Endothelial cell of umbilical vein (primary cell): Measurements from ENCODE around the gene MRPS18B. TPM values are rescaled to one million over a fixed set of nuclear protein-coding genes. Genes with fewer than 3 reads are reported as not detected.

ENCODE experiments used
- BruUV-seq: library from RNA; stranded (reverse); fragments of 400-500 nt; replicated peaks from 2 replicates; lab custom pipeline; 2021; lab: Mats Ljungman, UMichigan
- CTCF ChIA-PET: fragments of 300-600, 350-600 bp; sonication (Branson Sonifier 250); formaldehyde crosslinking; loops from one replicate; lab custom pipeline; 2021; ENCODE audit warnings: antibody characterized with exemption, inconsistent platforms; lab: Charles Lee
- POLR2A ChIA-PET: fragments of 300-600, 350-600 bp; sonication (Branson Sonifier 250); formaldehyde crosslinking; loops from one replicate; lab custom pipeline; 2021; ENCODE audit warnings: antibody characterized with exemption, inconsistent platforms; lab: Charles Lee
- DNase-seq: peaks from one replicate; pipeline ENCODE4 v3.0.0-alpha.2; 2011; ENCODE audit warnings: low read depth, low spot score
- FAIRE-seq: peaks from 2 replicates; lab custom pipeline; 2011; peaks lifted over from hg19 to GRCh38; lab: Jason Lieb, UNC
- H2AFZ ChIP-seq: 2 replicates; pipeline ENCODE4 v1.6.0; 2012; ENCODE audit warnings: low read depth, low read length, control low read depth, inconsistent platforms
- H3K27ac ChIP-seq: 2 replicates; pipeline ENCODE4 v1.5.1; 2011; ENCODE audit warnings: low read depth, mild to moderate bottlenecking, control low read depth, low read length, moderate library complexity; ENCODE audit not compliant: insufficient read depth
- H3K27me3 ChIP-seq, 2 experiments: 2 replicates each; pipeline versions ENCODE4 v1.6.0 to v1.6.1; 2011; ENCODE audit warnings: low read length in 2 of 2, mixed read lengths in 1 of 2; ENCODE audit not compliant: control insufficient read depth in 2 of 2, insufficient read depth in 2 of 2
- H3K36me3 ChIP-seq, 2 experiments: 2 replicates in 1 of 2; 3 replicates in 1 of 2; pipeline ENCODE4 v1.5.1; 2011; ENCODE audit warnings: low read length in 2 of 2, mild to moderate bottlenecking in 1 of 2, moderate library complexity in 1 of 2; ENCODE audit not compliant: control insufficient read depth in 2 of 2, insufficient read depth in 2 of 2; ENCODE audit errors: extremely low read depth in 1 of 2
- H3K4me1 ChIP-seq: 3 replicates; pipeline ENCODE4 v1.5.1; 2011; ENCODE audit warnings: mild to moderate bottlenecking, low read length; ENCODE audit not compliant: control insufficient read depth, insufficient read depth; ENCODE audit errors: extremely low read depth
- H3K4me2 ChIP-seq: 2 replicates; pipeline ENCODE4 v1.6.1; 2011; ENCODE audit warnings: low read length, control low read depth, mixed read lengths; ENCODE audit not compliant: insufficient read depth
- H3K4me3 ChIP-seq, 3 experiments: fragments of 200-600 bp in 1 of 3; sonication (generic), shearing (Covaris generic) in 1 of 3; replicated peaks in 1 of 3; 2 replicates each; pipeline ENCODE4 v1.5.1; 2011 to 2016; ENCODE audit warnings: control low read depth in 3 of 3, low read length in 3 of 3, mild to moderate bottlenecking in 2 of 3, inconsistent platforms in 1 of 3, low read depth in 1 of 3, moderate library complexity in 1 of 3; ENCODE audit not compliant: insufficient read depth in 1 of 3
- H3K79me2 ChIP-seq: 2 replicates; pipeline ENCODE4 v1.6.0; 2012; ENCODE audit warnings: low read length, inconsistent platforms; ENCODE audit not compliant: control insufficient read depth, insufficient read depth
- H3K9ac ChIP-seq: replicated peaks from 2 replicates; pipeline ENCODE3; 2011; ENCODE audit warnings: low read length, control low read depth; ENCODE audit not compliant: insufficient read depth; ENCODE audit errors: extremely low read depth
- H3K9me1 ChIP-seq: replicated peaks from 3 replicates; pipeline ENCODE4 v1.6.0; 2011; ENCODE audit warnings: mild to moderate bottlenecking, low read length; ENCODE audit not compliant: control insufficient read depth, insufficient read depth; ENCODE audit errors: extremely low read depth
- H3K9me3 ChIP-seq: replicated peaks from 2 replicates; pipeline ENCODE4 v1.5.1; 2012; ENCODE audit warnings: low read length, inconsistent platforms; ENCODE audit not compliant: control insufficient read depth, insufficient read depth
- H4K20me1 ChIP-seq: replicated peaks from 2 replicates; pipeline ENCODE3; 2011; ENCODE audit warnings: mild to moderate bottlenecking, low read length; ENCODE audit not compliant: control insufficient read depth, insufficient read depth; ENCODE audit errors: extremely low read depth
- FOS ChIP-seq: IDR thresholded peaks from 2 replicates; pipeline ENCODE4 v1.6.1; 2011; ENCODE audit warnings: mild to moderate bottlenecking, low read length, moderate library complexity, borderline replicate concordance; ENCODE audit not compliant: insufficient read depth
- GATA2 ChIP-seq: IDR thresholded peaks from 2 replicates; pipeline ENCODE4 v1.7.0; 2011; ENCODE audit warnings: low read depth, mild to moderate bottlenecking, moderate library complexity, mixed read lengths, low read length; ENCODE audit not compliant: insufficient read length, insufficient read depth
- JUN ChIP-seq: IDR thresholded peaks from 2 replicates; pipeline ENCODE4 v1.6.1; 2011; ENCODE audit warnings: borderline replicate concordance, low read depth; ENCODE audit not compliant: insufficient read length, insufficient read depth
- MAX ChIP-seq: IDR thresholded peaks from 2 replicates; pipeline ENCODE4 v1.6.1; 2011; ENCODE audit not compliant: insufficient read depth, insufficient read length
- MYC ChIP-seq: IDR thresholded peaks from one replicate; pipeline ENCODE4 v1.6.1; 2011; ENCODE audit warnings: mild to moderate bottlenecking, low read depth, low read length
- POLR2A ChIP-seq: IDR thresholded peaks from 2 replicates; pipeline ENCODE4 v1.6.1; 2012; ENCODE audit warnings: low read depth, mild to moderate bottlenecking, control low read depth, low read length
- POLR2AphosphoS5 ChIP-seq: IDR thresholded peaks from 2 replicates; pipeline ENCODE4 v1.6.1; 2012; ENCODE audit warnings: low read depth, mild to moderate bottlenecking, control low read depth, low read length, moderate library complexity; ENCODE audit not compliant: insufficient read depth
- dilution Hi-C: fragments of 300-500 bp; cut with MboI; formaldehyde crosslinking; loops from one replicate; pipeline ENCODE4 v1.15.0; 2019; ENCODE audit warnings: low sequenced_read_pairs; ENCODE audit not compliant: extremely low pct_ligation_motif_present
- intact Hi-C: fragments of 100-400 bp; cut with micrococcal nuclease; formaldehyde crosslinking; loops from one replicate; pipeline ENCODE4 v1.10.0; 2022
- polyA plus RNA-seq, 4 experiments: library from polyadenylated mRNA; depleted of rRNA in 3 of 4; stranded (reverse) in 3 of 4; unstranded in 1 of 4; fragments of >200 nt; gene quantifications; 2 replicates each; pipeline versions ENCODE4 v1.2.1 to v1.2.3, GENCODE V29; 2011 to 2012; ENCODE audit warnings: missing spikeins in 1 of 4
- total RNA-seq: library from RNA; stranded (reverse); gene quantifications from 2 replicates; pipeline ENCODE4 v1.2.3, GENCODE V29; 2021
- TF ChIP-seq, protein P1 (sequence below), 2 donors: IDR thresholded peaks; 1 replicate in 1 of 2; 2 replicates in 1 of 2; pipeline ENCODE4 v1.5.1; 2011; ENCODE audit warnings: low read length in 2 of 2, mild to moderate bottlenecking in 2 of 2, moderate library complexity in 2 of 2, control low read depth in 1 of 2, inconsistent platforms in 1 of 2, low read depth in 1 of 2; ENCODE audit not compliant: insufficient read depth in 1 of 2; ENCODE audit errors: extremely low read depth in 1 of 2

Gene MRPS18B
- total and polyA plus RNA-seq, 2 donors (not counting 3 experiments of a cell fraction or from before 2014, with no cell fraction given): 32.6 to 49.1 TPM

DNA sequence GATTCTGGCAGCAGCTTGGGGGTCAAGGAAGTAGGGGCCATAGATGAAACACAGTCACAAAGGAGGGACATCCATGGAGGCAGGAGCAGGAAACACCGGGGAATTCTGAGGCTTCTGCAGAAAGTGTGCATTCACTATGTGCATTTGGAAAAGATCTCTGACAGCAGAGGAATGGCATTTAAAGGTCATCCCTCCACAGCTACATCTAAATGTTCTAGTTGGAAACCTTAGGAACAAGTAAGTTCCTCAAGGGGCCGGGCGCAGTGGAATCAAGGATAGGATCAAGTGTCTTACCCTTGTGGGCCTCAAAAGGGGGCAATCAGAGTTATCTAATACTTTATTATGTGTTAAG is 38.1 kb downstream of the MRPS18B start:
- ChIA-PET CTCF (interaction anchor here (1.1 kb wide), 2 partner anchors 9 to 75 kb away, joined by 3 read pairs; no protein-coding TSS in a partner anchor), POLR2A (no interaction called here)
- H3K27me3 ChIP-seq: no peaks in the 10 kb centered on the region
- intact Hi-C loops: no loop called here
- no peak for FAIRE-seq
- H3K9me1 ChIP-seq: no peaks in the 10 kb centered on the region
- no peak overlapping the region for H3K4me2 ChIP-seq
- DNase-seq: no peak
- dilution Hi-C loops: no loop called here
- H3K4me3 ChIP-seq: no peak overlapping the region
- no TSS peak for BruUV-seq
- H3K27ac ChIP-seq: no peak overlapping the region
- H3K36me3 ChIP-seq: peaks cover 19 to 52% of the 10 kb centered on the region in 2 experiments
- no peak overlapping the region for H2AFZ ChIP-seq
- H3K79me2 ChIP-seq: no peaks in the 10 kb centered on the region
- H3K9ac ChIP-seq: no peak overlapping the region
- no peaks in the 10 kb centered on the region for H3K4me1 ChIP-seq
- no peaks in the 10 kb centered on the region for H4K20me1 ChIP-seq
- H3K9me3 ChIP-seq: no peaks in the 10 kb centered on the region
- TF ChIP-seq MAX: no peak
- TF ChIP-seq FOS: no peak
- TF ChIP-seq POLR2A: no peak
- TF ChIP-seq, protein P1, sequence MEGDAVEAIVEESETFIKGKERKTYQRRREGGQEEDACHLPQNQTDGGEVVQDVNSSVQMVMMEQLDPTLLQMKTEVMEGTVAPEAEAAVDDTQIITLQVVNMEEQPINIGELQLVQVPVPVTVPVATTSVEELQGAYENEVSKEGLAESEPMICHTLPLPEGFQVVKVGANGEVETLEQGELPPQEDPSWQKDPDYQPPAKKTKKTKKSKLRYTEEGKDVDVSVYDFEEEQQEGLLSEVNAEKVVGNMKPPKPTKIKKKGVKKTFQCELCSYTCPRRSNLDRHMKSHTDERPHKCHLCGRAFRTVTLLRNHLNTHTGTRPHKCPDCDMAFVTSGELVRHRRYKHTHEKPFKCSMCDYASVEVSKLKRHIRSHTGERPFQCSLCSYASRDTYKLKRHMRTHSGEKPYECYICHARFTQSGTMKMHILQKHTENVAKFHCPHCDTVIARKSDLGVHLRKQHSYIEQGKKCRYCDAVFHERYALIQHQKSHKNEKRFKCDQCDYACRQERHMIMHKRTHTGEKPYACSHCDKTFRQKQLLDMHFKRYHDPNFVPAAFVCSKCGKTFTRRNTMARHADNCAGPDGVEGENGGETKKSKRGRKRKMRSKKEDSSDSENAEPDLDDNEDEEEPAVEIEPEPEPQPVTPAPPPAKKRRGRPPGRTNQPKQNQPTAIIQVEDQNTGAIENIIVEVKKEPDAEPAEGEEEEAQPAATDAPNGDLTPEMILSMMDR (IDR thresholded peaks at IDR 0.05; ENCODE audit: extremely low read depth in 1 of 2, insufficient read depth in 1 of 2, low read depth in 1 of 2, low read length in 2 of 2): no peak
- no peak for TF ChIP-seq JUN
- TF ChIP-seq MYC: no peak
- TF ChIP-seq POLR2AphosphoS5: no peak
- TF ChIP-seq GATA2: no peak
